ENCODE measurements around the gene ARHGAP8.

- TF ChIP-seq CTCF (IDR thresholded peaks at IDR 0.05) (no peak), POLR2A (IDR thresholded peaks at IDR 0.05) (no peak)
Measured at GRCh38 chr22:44837481-44837880, 85.1 kb downstream of the ARHGAP8 start.
